WTC11 (cell line): ENCODE measurements around the gene ANTXRL. TPM values are rescaled to one million over a fixed set of nuclear protein-coding genes. Genes with fewer than 3 reads are reported as not detected.

ENCODE experiments used
- ATAC-seq: fragments of 200-7000 bp; cut with Tn5 transposase; 2 replicates; pipeline ENCODE4 v1.10.0; 2021; ENCODE audit warnings: mild to moderate bottlenecking, moderate library complexity
- CTCF ChIA-PET: fragments of 300-600 bp; sonication (Branson Sonifier 250); formaldehyde crosslinking; loops from one replicate; lab custom pipeline; 2021; ENCODE audit warnings: antibody characterized with exemption; lab: Charles Lee
- POLR2A ChIA-PET: fragments of 350-600 bp; sonication (Branson Sonifier 250); formaldehyde crosslinking; loops from one replicate; lab custom pipeline; 2021; ENCODE audit warnings: antibody characterized with exemption; lab: Charles Lee
- DNase-seq: peaks from one replicate; pipeline ENCODE4 v3.0.0; 2021; ENCODE audit warnings: low spot score
- H3K27ac Mint-ChIP-seq: 2 replicates; pipeline ENCODE4 v1.8.0; 2021; ENCODE audit warnings: mixed read lengths
- H3K27me3 Mint-ChIP-seq: 2 replicates; pipeline ENCODE4 v1.8.0; 2021; ENCODE audit warnings: low read depth, mild to moderate bottlenecking, moderate library complexity, mixed read lengths
- H3K36me3 Mint-ChIP-seq: 2 replicates; pipeline ENCODE4 v1.8.0; 2021; ENCODE audit warnings: mixed read lengths
- H3K4me1 Mint-ChIP-seq: 2 replicates; pipeline ENCODE4 v1.8.0; 2022; ENCODE audit warnings: mixed read lengths
- H3K4me3 Mint-ChIP-seq: 2 replicates; pipeline ENCODE4 v1.8.0; 2021; ENCODE audit warnings: mild to moderate bottlenecking, moderate library complexity, mixed read lengths
- H3K9me3 Mint-ChIP-seq: 2 replicates; pipeline ENCODE4 v1.8.0; 2021; ENCODE audit warnings: mixed read lengths
- ATF1 ChIP-seq: sonication (generic); formaldehyde crosslinking; IDR thresholded peaks from 2 replicates; pipeline ENCODE4 v1.8.1; 2023; ENCODE audit warnings: mild to moderate bottlenecking, moderate library complexity, missing genetic modification reagents
- ATF3 ChIP-seq: sonication (generic); formaldehyde crosslinking; conservative IDR thresholded peaks from 2 replicates; pipeline ENCODE4 v1.8.1; 2022; ENCODE audit warnings: mild to moderate bottlenecking, missing genetic modification reagents
- CBFB ChIP-seq: sonication (generic); formaldehyde crosslinking; IDR thresholded peaks from 2 replicates; pipeline ENCODE4 v1.8.1; 2022; ENCODE audit warnings: mild to moderate bottlenecking, low read depth, missing genetic modification reagents
- CREB1 ChIP-seq: sonication (generic); formaldehyde crosslinking; IDR thresholded peaks from 2 replicates; pipeline ENCODE4 v1.8.0; 2023; ENCODE audit warnings: mild to moderate bottlenecking, missing genetic modification reagents
- ERG ChIP-seq: fragments of 250-450 bp; sonication (Bioruptor Pico); IDR thresholded peaks from 2 replicates; pipeline ENCODE4 v1.8.0; 2021; ENCODE audit warnings: mild to moderate bottlenecking
- ETV6 ChIP-seq: sonication (generic); formaldehyde crosslinking; IDR thresholded peaks from 2 replicates; pipeline ENCODE4 v1.8.1; 2022; ENCODE audit warnings: mild to moderate bottlenecking, missing genetic modification reagents
- KAT7 ChIP-seq: sonication (generic); formaldehyde crosslinking; IDR thresholded peaks from 2 replicates; pipeline ENCODE4 v1.8.1; 2023; ENCODE audit warnings: missing genetic modification reagents, mild to moderate bottlenecking, borderline replicate concordance
- MAX ChIP-seq: sonication (generic); formaldehyde crosslinking; IDR thresholded peaks from 2 replicates; pipeline ENCODE4 v1.8.0; 2022; ENCODE audit warnings: mild to moderate bottlenecking, missing genetic modification reagents
- SP1 ChIP-seq: sonication (generic); formaldehyde crosslinking; conservative IDR thresholded peaks from 2 replicates; pipeline ENCODE4 v1.8.1; 2022; ENCODE audit warnings: missing genetic modification reagents
- USF1 ChIP-seq: sonication (generic); formaldehyde crosslinking; IDR thresholded peaks from 2 replicates; pipeline ENCODE4 v1.8.0; 2022; ENCODE audit warnings: mild to moderate bottlenecking, missing genetic modification reagents
- ZNF232 ChIP-seq: sonication (generic); formaldehyde crosslinking; IDR thresholded peaks from 2 replicates; pipeline ENCODE4 v1.8.0; 2022; ENCODE audit warnings: mild to moderate bottlenecking, missing genetic modification reagents
- ZNF416 ChIP-seq: fragments of 250-450 bp; sonication (Bioruptor Pico); IDR thresholded peaks from 2 replicates; pipeline ENCODE4 v1.9.0; 2021; ENCODE audit warnings: mild to moderate bottlenecking, inconsistent platforms
- total RNA-seq: library from RNA; stranded (reverse); gene quantifications from 3 replicates; pipeline ENCODE4 v1.2.3, GENCODE V29; 2021
- TF ChIP-seq, protein P1 (sequence below): sonication (generic); formaldehyde crosslinking; IDR thresholded peaks from 2 replicates; pipeline ENCODE4 v1.8.0; 2022; ENCODE audit warnings: mild to moderate bottlenecking, missing genetic modification reagents
- TF ChIP-seq, protein P2 (sequence below): fragments of 250-450 bp; sonication (Bioruptor Pico); conservative IDR thresholded peaks from 2 replicates; pipeline ENCODE4 v1.9.0; 2021; ENCODE audit warnings: mild to moderate bottlenecking
- TF ChIP-seq, protein P3 (sequence below): fragments of 250-450 bp; sonication (Bioruptor Pico); IDR thresholded peaks from 2 replicates; pipeline ENCODE4 v1.9.0; 2021; ENCODE audit warnings: mild to moderate bottlenecking, borderline replicate concordance
- TF ChIP-seq, protein P4 (sequence below): sonication (generic); formaldehyde crosslinking; IDR thresholded peaks from 2 replicates; pipeline ENCODE4 v1.8.0; 2023; ENCODE audit warnings: mild to moderate bottlenecking, missing genetic modification reagents

The ANTXRL gene
- total RNA-seq, 1 experiment from 2014 or later: not detected

DNA sequence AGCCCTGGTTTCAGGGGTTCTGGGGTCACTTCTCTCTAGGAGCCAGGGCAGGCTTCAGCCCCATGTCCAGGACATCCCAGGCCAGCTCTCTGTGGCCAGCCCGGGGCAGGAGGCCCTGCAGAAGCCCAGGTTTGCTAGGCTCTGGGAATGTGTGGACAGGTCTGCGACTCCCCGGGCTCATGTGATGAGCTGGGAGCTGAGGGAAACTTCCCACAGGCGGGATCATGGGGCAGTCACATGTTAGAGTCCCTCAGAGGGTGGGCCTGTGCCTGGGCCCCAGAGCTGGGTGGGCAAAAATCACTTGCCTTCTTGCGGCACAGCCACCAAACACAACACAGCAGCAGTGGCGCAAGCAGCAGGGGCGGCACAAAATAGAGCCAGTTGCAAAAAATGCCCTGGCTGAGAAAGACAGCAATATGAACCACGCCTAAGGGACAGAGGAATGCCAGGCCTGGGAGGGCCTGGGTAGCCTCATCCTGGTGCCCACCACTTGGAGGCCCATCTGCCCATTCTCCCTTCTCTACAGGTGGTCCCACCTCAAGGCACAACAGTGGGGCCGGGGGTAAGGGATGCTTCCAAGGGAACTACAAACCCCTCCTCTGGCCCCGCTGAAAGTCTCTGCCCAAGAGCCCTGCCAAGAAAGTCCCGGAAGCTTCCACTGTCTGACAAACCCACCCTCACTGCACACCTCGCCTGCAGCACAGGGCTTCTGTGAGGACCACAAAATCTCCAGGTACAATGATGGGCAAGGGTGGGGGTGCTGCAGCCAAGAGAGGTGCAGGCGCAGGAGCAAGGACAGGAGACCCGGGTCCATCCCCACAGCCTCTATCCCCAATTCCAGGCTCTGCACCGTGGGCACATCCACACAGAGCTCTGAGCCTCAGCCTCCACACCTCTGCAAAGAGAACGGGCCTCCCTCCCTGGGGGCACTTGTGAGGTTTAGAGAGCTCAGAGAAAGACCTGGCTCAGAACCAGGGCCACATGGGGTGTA, 34.6 kb upstream of the ANTXRL start:
- Mint-ChIP-seq H3K4me3 (no peak overlapping the region), H3K27me3 (no peaks in the 10 kb centered on the region), H3K36me3 (no peaks in the 10 kb centered on the region), H3K4me1 (peaks cover 3% of the 10 kb centered on the region), H3K27ac (no peak overlapping the region)
- no peak for ATAC-seq
- TF ChIP-seq ATF1 (CRISPR knock-in tag) (no peak), KAT7 (no peak), ERG (CRISPR knock-in tag) (no peak), ATF3 (CRISPR knock-in tag) (no peak)
- TF ChIP-seq, all 79 proteins: peak for 0
- no peaks in the 10 kb centered on the region for H3K9me3 Mint-ChIP-seq
- no peak for DNase-seq
- ChIA-PET POLR2A (no interaction called here), CTCF (interaction anchor here (1.2 kb wide), 1 partner anchor 21 kb away, joined by 3 read pairs; no protein-coding TSS in a partner anchor)

GRCh38 chr10:46253076-46254006, 33.5 kb upstream of the ANTXRL start:
- no peak for ATAC-seq
- CTCF ChIA-PET: interaction anchor here (0.7 to 1.2 kb wide), 2 partner anchors 20 to 24 kb away, joined by 3 read pairs; no protein-coding TSS in a partner anchor
- Mint-ChIP-seq H3K4me1 (peaks cover 3% of the 10 kb centered on the region), H3K36me3 (no peaks in the 10 kb centered on the region), H3K9me3 (no peaks in the 10 kb centered on the region), H3K27me3 (no peaks in the 10 kb centered on the region), H3K4me3 (no peak overlapping the region), H3K27ac (no peak overlapping the region)
- POLR2A ChIA-PET: no interaction called here
- DNase-seq: no peak
- TF ChIP-seq CREB1 (CRISPR knock-in tag) (no peak), ETV6 (CRISPR knock-in tag) (no peak), ZNF232 (CRISPR knock-in tag) (no peak), SP1 (no peak), CBFB (CRISPR knock-in tag) (no peak), MAX (CRISPR knock-in tag) (no peak), USF1 (no peak), ZNF416 (CRISPR knock-in tag) (no peak), KAT7 (no peak)
- TF ChIP-seq, protein P1, sequence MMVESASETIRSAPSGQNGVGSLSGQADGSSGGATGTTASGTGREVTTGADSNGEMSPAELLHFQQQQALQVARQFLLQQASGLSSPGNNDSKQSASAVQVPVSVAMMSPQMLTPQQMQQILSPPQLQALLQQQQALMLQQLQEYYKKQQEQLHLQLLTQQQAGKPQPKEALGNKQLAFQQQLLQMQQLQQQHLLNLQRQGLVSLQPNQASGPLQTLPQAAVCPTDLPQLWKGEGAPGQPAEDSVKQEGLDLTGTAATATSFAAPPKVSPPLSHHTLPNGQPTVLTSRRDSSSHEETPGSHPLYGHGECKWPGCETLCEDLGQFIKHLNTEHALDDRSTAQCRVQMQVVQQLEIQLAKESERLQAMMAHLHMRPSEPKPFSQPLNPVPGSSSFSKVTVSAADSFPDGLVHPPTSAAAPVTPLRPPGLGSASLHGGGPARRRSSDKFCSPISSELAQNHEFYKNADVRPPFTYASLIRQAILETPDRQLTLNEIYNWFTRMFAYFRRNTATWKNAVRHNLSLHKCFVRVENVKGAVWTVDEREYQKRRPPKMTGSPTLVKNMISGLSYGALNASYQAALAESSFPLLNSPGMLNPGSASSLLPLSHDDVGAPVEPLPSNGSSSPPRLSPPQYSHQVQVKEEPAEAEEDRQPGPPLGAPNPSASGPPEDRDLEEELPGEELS: no peak
- TF ChIP-seq, protein P2, sequence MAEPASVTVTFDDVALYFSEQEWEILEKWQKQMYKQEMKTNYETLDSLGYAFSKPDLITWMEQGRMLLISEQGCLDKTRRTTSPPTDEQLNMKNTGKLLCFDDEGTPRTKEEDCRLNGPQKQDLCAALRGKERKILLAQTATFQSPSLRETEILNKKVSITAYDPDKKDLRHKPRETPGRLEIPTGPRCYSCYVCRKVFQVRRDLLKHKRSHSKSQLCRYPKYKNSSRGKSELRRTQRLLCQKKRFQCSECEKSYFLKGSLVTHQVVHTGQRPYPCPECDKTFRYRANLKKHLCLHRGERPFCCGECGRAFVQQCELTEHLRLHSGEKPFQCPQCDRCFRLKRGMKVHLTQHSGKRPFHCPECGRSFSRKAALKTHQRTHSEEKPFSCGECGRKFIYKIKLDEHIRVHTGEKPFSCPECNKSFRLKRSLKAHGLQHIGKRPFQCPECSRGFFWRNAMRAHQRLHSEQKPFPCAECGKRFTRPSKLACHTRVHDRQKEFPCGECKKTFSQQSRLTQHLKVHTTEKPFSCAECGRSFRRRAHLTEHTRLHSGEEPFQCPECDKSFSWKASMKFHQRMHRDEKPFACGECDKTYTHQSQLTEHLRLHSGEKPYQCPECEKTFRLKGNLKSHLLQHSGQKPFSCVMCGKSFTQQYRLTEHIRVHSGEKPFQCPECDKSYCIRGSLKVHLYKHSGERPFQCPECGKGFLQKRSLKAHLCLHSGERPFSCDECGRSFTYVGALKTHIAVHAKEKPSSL (CRISPR knock-in tag): no peak
- TF ChIP-seq, protein P3, sequence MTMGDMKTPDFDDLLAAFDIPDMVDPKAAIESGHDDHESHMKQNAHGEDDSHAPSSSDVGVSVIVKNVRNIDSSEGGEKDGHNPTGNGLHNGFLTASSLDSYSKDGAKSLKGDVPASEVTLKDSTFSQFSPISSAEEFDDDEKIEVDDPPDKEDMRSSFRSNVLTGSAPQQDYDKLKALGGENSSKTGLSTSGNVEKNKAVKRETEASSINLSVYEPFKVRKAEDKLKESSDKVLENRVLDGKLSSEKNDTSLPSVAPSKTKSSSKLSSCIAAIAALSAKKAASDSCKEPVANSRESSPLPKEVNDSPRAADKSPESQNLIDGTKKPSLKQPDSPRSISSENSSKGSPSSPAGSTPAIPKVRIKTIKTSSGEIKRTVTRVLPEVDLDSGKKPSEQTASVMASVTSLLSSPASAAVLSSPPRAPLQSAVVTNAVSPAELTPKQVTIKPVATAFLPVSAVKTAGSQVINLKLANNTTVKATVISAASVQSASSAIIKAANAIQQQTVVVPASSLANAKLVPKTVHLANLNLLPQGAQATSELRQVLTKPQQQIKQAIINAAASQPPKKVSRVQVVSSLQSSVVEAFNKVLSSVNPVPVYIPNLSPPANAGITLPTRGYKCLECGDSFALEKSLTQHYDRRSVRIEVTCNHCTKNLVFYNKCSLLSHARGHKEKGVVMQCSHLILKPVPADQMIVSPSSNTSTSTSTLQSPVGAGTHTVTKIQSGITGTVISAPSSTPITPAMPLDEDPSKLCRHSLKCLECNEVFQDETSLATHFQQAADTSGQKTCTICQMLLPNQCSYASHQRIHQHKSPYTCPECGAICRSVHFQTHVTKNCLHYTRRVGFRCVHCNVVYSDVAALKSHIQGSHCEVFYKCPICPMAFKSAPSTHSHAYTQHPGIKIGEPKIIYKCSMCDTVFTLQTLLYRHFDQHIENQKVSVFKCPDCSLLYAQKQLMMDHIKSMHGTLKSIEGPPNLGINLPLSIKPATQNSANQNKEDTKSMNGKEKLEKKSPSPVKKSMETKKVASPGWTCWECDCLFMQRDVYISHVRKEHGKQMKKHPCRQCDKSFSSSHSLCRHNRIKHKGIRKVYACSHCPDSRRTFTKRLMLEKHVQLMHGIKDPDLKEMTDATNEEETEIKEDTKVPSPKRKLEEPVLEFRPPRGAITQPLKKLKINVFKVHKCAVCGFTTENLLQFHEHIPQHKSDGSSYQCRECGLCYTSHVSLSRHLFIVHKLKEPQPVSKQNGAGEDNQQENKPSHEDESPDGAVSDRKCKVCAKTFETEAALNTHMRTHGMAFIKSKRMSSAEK (CRISPR knock-in tag): no peak
- TF ChIP-seq, protein P4, sequence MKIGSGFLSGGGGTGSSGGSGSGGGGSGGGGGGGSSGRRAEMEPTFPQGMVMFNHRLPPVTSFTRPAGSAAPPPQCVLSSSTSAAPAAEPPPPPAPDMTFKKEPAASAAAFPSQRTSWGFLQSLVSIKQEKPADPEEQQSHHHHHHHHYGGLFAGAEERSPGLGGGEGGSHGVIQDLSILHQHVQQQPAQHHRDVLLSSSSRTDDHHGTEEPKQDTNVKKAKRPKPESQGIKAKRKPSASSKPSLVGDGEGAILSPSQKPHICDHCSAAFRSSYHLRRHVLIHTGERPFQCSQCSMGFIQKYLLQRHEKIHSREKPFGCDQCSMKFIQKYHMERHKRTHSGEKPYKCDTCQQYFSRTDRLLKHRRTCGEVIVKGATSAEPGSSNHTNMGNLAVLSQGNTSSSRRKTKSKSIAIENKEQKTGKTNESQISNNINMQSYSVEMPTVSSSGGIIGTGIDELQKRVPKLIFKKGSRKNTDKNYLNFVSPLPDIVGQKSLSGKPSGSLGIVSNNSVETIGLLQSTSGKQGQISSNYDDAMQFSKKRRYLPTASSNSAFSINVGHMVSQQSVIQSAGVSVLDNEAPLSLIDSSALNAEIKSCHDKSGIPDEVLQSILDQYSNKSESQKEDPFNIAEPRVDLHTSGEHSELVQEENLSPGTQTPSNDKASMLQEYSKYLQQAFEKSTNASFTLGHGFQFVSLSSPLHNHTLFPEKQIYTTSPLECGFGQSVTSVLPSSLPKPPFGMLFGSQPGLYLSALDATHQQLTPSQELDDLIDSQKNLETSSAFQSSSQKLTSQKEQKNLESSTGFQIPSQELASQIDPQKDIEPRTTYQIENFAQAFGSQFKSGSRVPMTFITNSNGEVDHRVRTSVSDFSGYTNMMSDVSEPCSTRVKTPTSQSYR (CRISPR knock-in tag): no peak
